Endothelial cell of umbilical vein (primary cell): ENCODE results near the gene THAP11. TPM values are rescaled to one million over a fixed set of nuclear protein-coding genes. Genes with fewer than 3 reads are reported as not detected.
A peak's percentile ranks its signal among the peaks of the same experiment; 100 is the strongest.

Experiments
- BruUV-seq: library from RNA; stranded (reverse); fragments of 400-500 nt; replicated peaks from 2 replicates; lab custom pipeline; 2021; lab: Mats Ljungman, UMichigan
- CTCF ChIA-PET: fragments of 300-600, 350-600 bp; sonication (Branson Sonifier 250); formaldehyde crosslinking; loops from one replicate; lab custom pipeline; 2021; ENCODE audit warnings: antibody characterized with exemption, inconsistent platforms; lab: Charles Lee
- POLR2A ChIA-PET: fragments of 300-600, 350-600 bp; sonication (Branson Sonifier 250); formaldehyde crosslinking; loops from one replicate; lab custom pipeline; 2021; ENCODE audit warnings: antibody characterized with exemption, inconsistent platforms; lab: Charles Lee
- DNase-seq: peaks from one replicate; pipeline ENCODE4 v3.0.0-alpha.2; 2011; ENCODE audit warnings: low read depth, low spot score
- FAIRE-seq: peaks from 2 replicates; lab custom pipeline; 2011; peaks lifted over from hg19 to GRCh38; lab: Jason Lieb, UNC
- H2AFZ ChIP-seq: 2 replicates; pipeline ENCODE4 v1.6.0; 2012; ENCODE audit warnings: low read depth, low read length, control low read depth, inconsistent platforms
- H3K27ac ChIP-seq: 2 replicates; pipeline ENCODE4 v1.5.1; 2011; ENCODE audit warnings: low read depth, mild to moderate bottlenecking, control low read depth, low read length, moderate library complexity; ENCODE audit not compliant: insufficient read depth
- H3K27me3 ChIP-seq, 2 experiments: 2 replicates each; pipeline versions ENCODE4 v1.6.0 to v1.6.1; 2011; ENCODE audit warnings: low read length in 2 of 2, mixed read lengths in 1 of 2; ENCODE audit not compliant: control insufficient read depth in 2 of 2, insufficient read depth in 2 of 2
- H3K36me3 ChIP-seq, 2 experiments: 2 replicates in 1 of 2; 3 replicates in 1 of 2; pipeline ENCODE4 v1.5.1; 2011; ENCODE audit warnings: low read length in 2 of 2, mild to moderate bottlenecking in 1 of 2, moderate library complexity in 1 of 2; ENCODE audit not compliant: control insufficient read depth in 2 of 2, insufficient read depth in 2 of 2; ENCODE audit errors: extremely low read depth in 1 of 2
- H3K4me1 ChIP-seq: 3 replicates; pipeline ENCODE4 v1.5.1; 2011; ENCODE audit warnings: mild to moderate bottlenecking, low read length; ENCODE audit not compliant: control insufficient read depth, insufficient read depth; ENCODE audit errors: extremely low read depth
- H3K4me2 ChIP-seq: 2 replicates; pipeline ENCODE4 v1.6.1; 2011; ENCODE audit warnings: low read length, control low read depth, mixed read lengths; ENCODE audit not compliant: insufficient read depth
- H3K4me3 ChIP-seq, 3 experiments: fragments of 200-600 bp in 1 of 3; sonication (generic), shearing (Covaris generic) in 1 of 3; replicated peaks in 1 of 3; 2 replicates each; pipeline ENCODE4 v1.5.1; 2011 to 2016; ENCODE audit warnings: control low read depth in 3 of 3, low read length in 3 of 3, mild to moderate bottlenecking in 2 of 3, inconsistent platforms in 1 of 3, low read depth in 1 of 3, moderate library complexity in 1 of 3; ENCODE audit not compliant: insufficient read depth in 1 of 3
- H3K79me2 ChIP-seq: 2 replicates; pipeline ENCODE4 v1.6.0; 2012; ENCODE audit warnings: low read length, inconsistent platforms; ENCODE audit not compliant: control insufficient read depth, insufficient read depth
- H3K9ac ChIP-seq: replicated peaks from 2 replicates; pipeline ENCODE3; 2011; ENCODE audit warnings: low read length, control low read depth; ENCODE audit not compliant: insufficient read depth; ENCODE audit errors: extremely low read depth
- H3K9me1 ChIP-seq: replicated peaks from 3 replicates; pipeline ENCODE4 v1.6.0; 2011; ENCODE audit warnings: mild to moderate bottlenecking, low read length; ENCODE audit not compliant: control insufficient read depth, insufficient read depth; ENCODE audit errors: extremely low read depth
- H3K9me3 ChIP-seq: replicated peaks from 2 replicates; pipeline ENCODE4 v1.5.1; 2012; ENCODE audit warnings: low read length, inconsistent platforms; ENCODE audit not compliant: control insufficient read depth, insufficient read depth
- H4K20me1 ChIP-seq: replicated peaks from 2 replicates; pipeline ENCODE3; 2011; ENCODE audit warnings: mild to moderate bottlenecking, low read length; ENCODE audit not compliant: control insufficient read depth, insufficient read depth; ENCODE audit errors: extremely low read depth
- CTCF ChIP-seq, 2 donors: IDR thresholded peaks; 1 replicate in 1 of 2; 2 replicates in 1 of 2; pipeline ENCODE4 v1.5.1; 2011; ENCODE audit warnings: low read length in 2 of 2, mild to moderate bottlenecking in 2 of 2, moderate library complexity in 2 of 2, control low read depth in 1 of 2, inconsistent platforms in 1 of 2, low read depth in 1 of 2; ENCODE audit not compliant: insufficient read depth in 1 of 2; ENCODE audit errors: extremely low read depth in 1 of 2
- EZH2 ChIP-seq: IDR thresholded peaks from 2 replicates; pipeline ENCODE4 v1.6.1; 2012; ENCODE audit warnings: borderline replicate concordance, low read depth, mild to moderate bottlenecking, moderate library complexity, low read length, inconsistent platforms; ENCODE audit not compliant: severe bottlenecking
- FOS ChIP-seq: IDR thresholded peaks from 2 replicates; pipeline ENCODE4 v1.6.1; 2011; ENCODE audit warnings: mild to moderate bottlenecking, low read length, moderate library complexity, borderline replicate concordance; ENCODE audit not compliant: insufficient read depth
- GATA2 ChIP-seq: IDR thresholded peaks from 2 replicates; pipeline ENCODE4 v1.7.0; 2011; ENCODE audit warnings: low read depth, mild to moderate bottlenecking, moderate library complexity, mixed read lengths, low read length; ENCODE audit not compliant: insufficient read length, insufficient read depth
- JUN ChIP-seq: IDR thresholded peaks from 2 replicates; pipeline ENCODE4 v1.6.1; 2011; ENCODE audit warnings: borderline replicate concordance, low read depth; ENCODE audit not compliant: insufficient read length, insufficient read depth
- MAX ChIP-seq: IDR thresholded peaks from 2 replicates; pipeline ENCODE4 v1.6.1; 2011; ENCODE audit not compliant: insufficient read depth, insufficient read length
- MYC ChIP-seq: IDR thresholded peaks from one replicate; pipeline ENCODE4 v1.6.1; 2011; ENCODE audit warnings: mild to moderate bottlenecking, low read depth, low read length
- POLR2A ChIP-seq: IDR thresholded peaks from 2 replicates; pipeline ENCODE4 v1.6.1; 2012; ENCODE audit warnings: low read depth, mild to moderate bottlenecking, control low read depth, low read length
- POLR2AphosphoS5 ChIP-seq: IDR thresholded peaks from 2 replicates; pipeline ENCODE4 v1.6.1; 2012; ENCODE audit warnings: low read depth, mild to moderate bottlenecking, control low read depth, low read length, moderate library complexity; ENCODE audit not compliant: insufficient read depth
- dilution Hi-C: fragments of 300-500 bp; cut with MboI; formaldehyde crosslinking; loops from one replicate; pipeline ENCODE4 v1.15.0; 2019; ENCODE audit warnings: low sequenced_read_pairs; ENCODE audit not compliant: extremely low pct_ligation_motif_present
- intact Hi-C: fragments of 100-400 bp; cut with micrococcal nuclease; formaldehyde crosslinking; loops from one replicate; pipeline ENCODE4 v1.10.0; 2022
- polyA plus RNA-seq, 4 experiments: library from polyadenylated mRNA; depleted of rRNA in 3 of 4; stranded (reverse) in 3 of 4; unstranded in 1 of 4; fragments of >200 nt; gene quantifications; 2 replicates each; pipeline versions ENCODE4 v1.2.1 to v1.2.3, GENCODE V29; 2011 to 2012; ENCODE audit warnings: missing spikeins in 1 of 4
- total RNA-seq: library from RNA; stranded (reverse); gene quantifications from 2 replicates; pipeline ENCODE4 v1.2.3, GENCODE V29; 2021

Gene THAP11
- total and polyA plus RNA-seq, 2 donors (not counting 3 experiments of a cell fraction or from before 2014, with no cell fraction given) = 24.0 to 25.9 TPM

- DNase-seq = peak; percentile 73
- Histone ChIP-seq H3K4me1 (peaks cover 26% of the 10 kb centered on the region), H3K4me3 (peak overlapping the region; percentile 2 to 58 (median 57)), H3K27me3 (no peaks in the 10 kb centered on the region), H3K4me2 (peak overlapping the region; percentile 54), H3K9me3 (no peaks in the 10 kb centered on the region), H3K9ac (peak overlapping the region; percentile 84), H4K20me1 (no peaks in the 10 kb centered on the region), H3K27ac (peak overlapping the region; percentile 77), H3K36me3 (no peaks in the 10 kb centered on the region), H3K9me1 (no peaks in the 10 kb centered on the region), H2AFZ (peak overlapping the region; percentile 92), H3K79me2 (peaks cover 31% of the 10 kb centered on the region)
- ChIA-PET POLR2A (no interaction called here), CTCF (interaction anchor here (0.7 to 4.6 kb wide), 6 partner anchors 9 to 685 kb away, joined by 3 to 32 read pairs (median 5); no protein-coding TSS in a partner anchor)
- dilution Hi-C loops = no loop called here
- TF ChIP-seq EZH2 = no peak
- TF ChIP-seq CTCF (IDR thresholded peaks at IDR 0.05; ENCODE audit: extremely low read depth in 1 of 2, insufficient read depth in 1 of 2, low read depth in 1 of 2, low read length in 2 of 2) = peak; percentile 13 to 47
- intact Hi-C loops = loop anchor here (1.0 to 2.0 kb wide), 3 partner anchors 23 to 280 kb away; partner anchors contain the start of gene CTCF
- TSS peak; percentile 1 for BruUV-seq
- peak; percentile 49 for FAIRE-seq
These were observed 606 bp downstream of the THAP11 start for GRCh38 chr16:67842509-67843342.

GRCh38 chr16:67843343-67843765, 1.2 kb downstream of the THAP11 start:
- POLR2A ChIA-PET = no interaction called here
- CTCF ChIA-PET = interaction anchor here (0.7 to 4.6 kb wide), 6 partner anchors 10 to 684 kb away, joined by 3 to 32 read pairs (median 5); no protein-coding TSS in a partner anchor
- H3K9me3 ChIP-seq = no peaks in the 10 kb centered on the region
- H3K9me1 ChIP-seq = no peaks in the 10 kb centered on the region
- no TSS peak for BruUV-seq
- no peak for DNase-seq
- H2AFZ ChIP-seq = no peak overlapping the region
- FAIRE-seq = peak; percentile 70
- no peaks in the 10 kb centered on the region for H3K36me3 ChIP-seq
- H3K27ac ChIP-seq = no peak overlapping the region
- H3K4me2 ChIP-seq = peak overlapping the region; percentile 54
- TF ChIP-seq JUN = no peak
- no peak for TF ChIP-seq POLR2A
- TF ChIP-seq CTCF (IDR thresholded peaks at IDR 0.05; ENCODE audit: extremely low read depth in 1 of 2, insufficient read depth in 1 of 2, low read depth in 1 of 2, low read length in 2 of 2) = no peak
- no peak for TF ChIP-seq EZH2
- no peak for TF ChIP-seq MYC
- no peak for TF ChIP-seq POLR2AphosphoS5
- TF ChIP-seq FOS = no peak
- TF ChIP-seq GATA2 = no peak
- TF ChIP-seq MAX = no peak
- peak overlapping the region; percentile 7 for H3K9ac ChIP-seq
- peaks cover 32% of the 10 kb centered on the region for H3K4me1 ChIP-seq
- H3K79me2 ChIP-seq = peaks cover 37% of the 10 kb centered on the region
- H3K4me3 ChIP-seq = peak overlapping the region; percentile 2 to 58 (median 57)
- intact Hi-C loops (loop anchor here (1.0 to 2.0 kb wide), 2 partner anchors 22 to 27 kb away; no protein-coding TSS in a partner anchor), dilution Hi-C loops (no loop called here)
- peaks cover 3% of the 10 kb centered on the region for H4K20me1 ChIP-seq
- no peaks in the 10 kb centered on the region for H3K27me3 ChIP-seq
